Cardiac fibroblast (primary cell): ENCODE measurements around the gene ARF1.

ENCODE experiments used
- DNase-seq, 2 donors: peaks; one replicate each; pipeline versions ENCODE4 v3.0.0 to v3.0.0-alpha.2; 2010; ENCODE audit warnings: low read depth in 2 of 2
- H3K4me3 ChIP-seq, 2 donors: replicated peaks in 1 of 2; 1 replicate in 1 of 2; 2 replicates in 1 of 2; pipeline ENCODE4 v1.5.1; 2011; ENCODE audit warnings: low read depth in 2 of 2, low read length in 2 of 2, mild to moderate bottlenecking in 2 of 2, moderate library complexity in 1 of 2
- TF ChIP-seq, protein P1 (sequence below): IDR thresholded peaks from one replicate; pipeline ENCODE4 v1.5.1; 2011; ENCODE audit warnings: low read depth, mild to moderate bottlenecking, low read length, inconsistent platforms

The ARF1 gene

GRCh38 chr1:228082214-228082917, at the start of gene ARF1:
ARF1 (plus strand) TSS chr1:228082708; CDS start chr1:228097115, 14,407 bp downstream.
- DNase-seq: peak; percentile 92 to 96
- TF ChIP-seq, protein P1, sequence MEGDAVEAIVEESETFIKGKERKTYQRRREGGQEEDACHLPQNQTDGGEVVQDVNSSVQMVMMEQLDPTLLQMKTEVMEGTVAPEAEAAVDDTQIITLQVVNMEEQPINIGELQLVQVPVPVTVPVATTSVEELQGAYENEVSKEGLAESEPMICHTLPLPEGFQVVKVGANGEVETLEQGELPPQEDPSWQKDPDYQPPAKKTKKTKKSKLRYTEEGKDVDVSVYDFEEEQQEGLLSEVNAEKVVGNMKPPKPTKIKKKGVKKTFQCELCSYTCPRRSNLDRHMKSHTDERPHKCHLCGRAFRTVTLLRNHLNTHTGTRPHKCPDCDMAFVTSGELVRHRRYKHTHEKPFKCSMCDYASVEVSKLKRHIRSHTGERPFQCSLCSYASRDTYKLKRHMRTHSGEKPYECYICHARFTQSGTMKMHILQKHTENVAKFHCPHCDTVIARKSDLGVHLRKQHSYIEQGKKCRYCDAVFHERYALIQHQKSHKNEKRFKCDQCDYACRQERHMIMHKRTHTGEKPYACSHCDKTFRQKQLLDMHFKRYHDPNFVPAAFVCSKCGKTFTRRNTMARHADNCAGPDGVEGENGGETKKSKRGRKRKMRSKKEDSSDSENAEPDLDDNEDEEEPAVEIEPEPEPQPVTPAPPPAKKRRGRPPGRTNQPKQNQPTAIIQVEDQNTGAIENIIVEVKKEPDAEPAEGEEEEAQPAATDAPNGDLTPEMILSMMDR: no peak
- peak within 1 kb of the TSS; percentile 88 to 95 for H3K4me3 ChIP-seq

DNA sequence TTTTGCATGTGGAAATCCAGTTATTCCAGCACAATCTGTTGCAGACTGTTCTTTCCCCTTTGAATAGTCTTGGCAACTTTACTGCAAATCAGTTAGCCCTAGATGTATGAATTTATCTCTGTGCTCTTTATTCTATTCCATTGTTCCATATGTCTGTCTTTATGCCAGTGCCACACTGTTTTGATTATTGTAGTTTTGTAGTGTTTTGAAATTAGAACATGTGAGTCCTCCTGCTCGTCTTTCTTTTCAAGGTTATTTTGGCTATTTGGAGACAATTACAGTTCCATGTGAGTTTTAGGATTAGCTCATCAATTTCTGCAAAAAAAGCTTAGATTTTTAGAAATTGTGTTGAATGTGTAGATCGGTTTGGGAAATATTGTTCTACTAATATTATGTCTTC, 49.1 kb upstream of the ARF1 start:
- TF ChIP-seq, protein P1: no peak
- no peak for DNase-seq
- H3K4me3 ChIP-seq: no peak overlapping the region

- DNase-seq: no peak
Observed at GRCh38 chr1:228034954-228035837, 47.3 kb upstream of the ARF1 start.

DNA sequence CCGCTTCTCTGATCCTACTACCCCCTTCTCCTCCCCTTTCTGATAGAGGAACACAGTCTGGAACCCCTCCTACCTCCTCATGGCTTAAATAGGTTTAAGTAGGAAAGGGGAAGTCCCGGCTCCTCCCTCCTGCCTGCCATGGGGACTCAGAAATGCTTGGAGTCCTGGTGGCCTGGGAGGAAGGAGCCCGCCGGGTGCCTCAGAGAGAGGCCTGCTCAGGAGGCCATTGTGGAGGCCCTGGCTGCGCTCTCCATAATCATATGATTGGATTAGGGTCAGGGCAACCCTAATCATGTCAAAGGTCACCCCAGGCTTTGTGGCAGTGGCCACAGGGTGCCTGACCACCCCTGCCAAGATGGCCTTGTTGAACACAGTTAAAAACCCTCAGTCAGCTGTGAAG, 46.7 kb upstream of the ARF1 start:
- H3K4me3 ChIP-seq: no peak overlapping the region
- DNase-seq: no peak
- TF ChIP-seq, protein P1: no peak

More at GRCh38 chr1:228034954-228035837, 47.3 kb upstream of the ARF1 start:
- H3K4me3 ChIP-seq: no peak overlapping the region
- TF ChIP-seq, protein P1: no peak

GRCh38 chr1:228036701-228037231, 45.7 kb upstream of the ARF1 start:
- TF ChIP-seq, protein P1: no peak
- DNase-seq: no peak
- H3K4me3 ChIP-seq: no peak overlapping the region

- H3K4me3 ChIP-seq: no peak overlapping the region
- TF ChIP-seq, protein P1: no peak
- peak; percentile 14 to 40 for DNase-seq
Observed at GRCh38 chr1:228037401-228038386, 44.8 kb upstream of the ARF1 start.
